ENCODE measurements around the gene ITPKB. TPM values are rescaled to one million over a fixed set of nuclear protein-coding genes. Genes with fewer than 3 reads are reported as not detected.
"Not testable (repeated sequence)": the region's sequence is repeated elsewhere in the genome, so short reads cannot be mapped to it uniquely, and the experiment has no call there.

ITPKB gene
- total RNA-seq, 1 donor from 2014 or later = 2.1 TPM

- no peak for DNase-seq (ENCODE audit: low read depth)
Measured at GRCh38 chr1:226627050-226627755, 111.9 kb downstream of the ITPKB start.

- DNase-seq (ENCODE audit: low read depth) = peak; percentile 47
Measured at GRCh38 chr1:226626577-226626956, 112.5 kb downstream of the ITPKB start.

GRCh38 chr1:226625832-226626576, 113.1 kb downstream of the ITPKB start:
- no peak for DNase-seq (ENCODE audit: low read depth)

GRCh38 chr1:226625326-226625725, 113.8 kb downstream of the ITPKB start:
- no peak for DNase-seq (ENCODE audit: low read depth)

- DNase-seq (ENCODE audit: low read depth) = no peak
Measured at GRCh38 chr1:226624526-226624925, 114.6 kb downstream of the ITPKB start.

- DNase-seq (ENCODE audit: low read depth) = no peak
Measured at GRCh38 chr1:226622012-226622411, 117.1 kb downstream of the ITPKB start.

GRCh38 chr1:226619031-226619430, 120.1 kb downstream of the ITPKB start:
- DNase-seq (ENCODE audit: low read depth) = no peak

- no peak for DNase-seq (ENCODE audit: low read depth)
Measured at GRCh38 chr1:226618380-226618779, 120.7 kb downstream of the ITPKB start.

- not testable (repeated sequence) for DNase-seq (ENCODE audit: low read depth)
Measured at GRCh38 chr1:226617719-226618118, 121.4 kb downstream of the ITPKB start.

GRCh38 chr1:226617109-226617508, 122.0 kb downstream of the ITPKB start:
- no peak for DNase-seq (ENCODE audit: low read depth)

GRCh38 chr1:226616636-226617035, 122.4 kb downstream of the ITPKB start:
- DNase-seq (ENCODE audit: low read depth) = no peak

GRCh38 chr1:226615876-226616275, 123.2 kb downstream of the ITPKB start:
- DNase-seq (ENCODE audit: low read depth) = no peak

- not testable (repeated sequence) for DNase-seq (ENCODE audit: low read depth)
Measured at GRCh38 chr1:226611980-226612379, 127.1 kb downstream of the ITPKB start.

GRCh38 chr1:226611301-226611700, 127.8 kb downstream of the ITPKB start:
- no peak for DNase-seq (ENCODE audit: low read depth)

- DNase-seq (ENCODE audit: low read depth) = no peak
Measured at GRCh38 chr1:226610671-226611070, 128.4 kb downstream of the ITPKB start.

- no peak for DNase-seq (ENCODE audit: low read depth)
Measured at GRCh38 chr1:226609836-226610455, 129.1 kb downstream of the ITPKB start.

GRCh38 chr1:226608699-226609505, 130.2 kb downstream of the ITPKB start:
- DNase-seq (ENCODE audit: low read depth) = peak; percentile 60

GRCh38 chr1:226607821-226608220, 131.3 kb downstream of the ITPKB start:
- DNase-seq (ENCODE audit: low read depth) = no peak

GRCh38 chr1:226607268-226607660, 131.8 kb downstream of the ITPKB start:
- no peak for DNase-seq (ENCODE audit: low read depth)

GRCh38 chr1:226606311-226607267, 132.5 kb downstream of the ITPKB start:
- no peak for DNase-seq (ENCODE audit: low read depth)

Data from myocyte (in vitro differentiated cells).